Loucy (cell line): ENCODE measurements around the gene TOLLIP.

ENCODE experiments used
- CTCF ChIP-seq: fragments of 200-600 bp; sonication (generic); conservative IDR thresholded peaks from 2 replicates; pipeline ENCODE4 v1.5.1; 2014; ENCODE audit warnings: mild to moderate bottlenecking, antibody characterized with exemption, low read length
- EZH2phosphoT487 ChIP-seq: fragments of 200-600 bp; IDR thresholded peaks from 2 replicates; pipeline ENCODE4 v1.6.1; 2018; ENCODE audit warnings: antibody characterized with exemption, mild to moderate bottlenecking, moderate library complexity, borderline replicate concordance

GRCh38 chr11:1340111-1340510, 30.7 kb upstream of the TOLLIP start:
- no peak for TF ChIP-seq CTCF
- TF ChIP-seq EZH2phosphoT487: no peak
